Measurements from ENCODE around the gene F13A1.

Gene F13A1

DNA sequence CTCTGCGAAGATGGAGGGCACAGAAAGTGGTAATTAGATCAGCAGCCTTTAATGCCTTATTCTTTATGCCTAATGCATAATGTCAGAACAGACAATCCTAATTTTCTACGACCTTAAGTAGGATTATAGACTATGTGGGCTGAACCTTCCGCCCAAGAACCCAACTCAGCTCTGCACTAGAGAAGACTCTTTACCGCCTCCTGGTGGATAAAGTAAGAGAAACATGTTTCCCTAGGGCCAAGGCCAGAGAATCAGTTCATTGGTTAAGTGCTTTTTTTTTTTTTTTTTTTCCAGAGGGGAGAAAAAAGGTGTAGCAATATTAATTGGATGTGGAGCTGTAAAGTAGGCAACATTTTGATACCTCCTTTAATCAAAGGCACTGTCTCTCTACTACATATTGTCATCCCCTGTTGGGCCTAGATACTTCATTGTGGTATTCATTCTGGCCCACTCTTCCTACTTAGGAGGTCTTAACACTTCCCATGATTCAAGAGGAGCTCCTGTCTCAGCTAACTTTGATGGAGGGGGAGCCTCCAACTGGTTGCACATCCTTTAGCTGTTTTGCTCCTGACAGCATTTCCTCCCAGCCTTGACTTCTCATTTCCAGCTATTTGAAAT lies 188.9 kb downstream of the F13A1 start:
- Histone ChIP-seq H3K36me3 (no peaks in the 10 kb centered on the region), H3K27me3 (no peaks in the 10 kb centered on the region), H3K4me1 (ENCODE audit: control insufficient read depth in 1 of 2, insufficient read depth in 1 of 2, low read depth in 1 of 2, low read length in 1 of 2) (no peaks in the 10 kb centered on the region), H3K27ac (no peak overlapping the region), H3K9me3 (no peaks in the 10 kb centered on the region), H3K4me3 (ENCODE audit: low read depth in 1 of 2, low read length in 1 of 2) (no peak overlapping the region)
- TF ChIP-seq, protein P1, sequence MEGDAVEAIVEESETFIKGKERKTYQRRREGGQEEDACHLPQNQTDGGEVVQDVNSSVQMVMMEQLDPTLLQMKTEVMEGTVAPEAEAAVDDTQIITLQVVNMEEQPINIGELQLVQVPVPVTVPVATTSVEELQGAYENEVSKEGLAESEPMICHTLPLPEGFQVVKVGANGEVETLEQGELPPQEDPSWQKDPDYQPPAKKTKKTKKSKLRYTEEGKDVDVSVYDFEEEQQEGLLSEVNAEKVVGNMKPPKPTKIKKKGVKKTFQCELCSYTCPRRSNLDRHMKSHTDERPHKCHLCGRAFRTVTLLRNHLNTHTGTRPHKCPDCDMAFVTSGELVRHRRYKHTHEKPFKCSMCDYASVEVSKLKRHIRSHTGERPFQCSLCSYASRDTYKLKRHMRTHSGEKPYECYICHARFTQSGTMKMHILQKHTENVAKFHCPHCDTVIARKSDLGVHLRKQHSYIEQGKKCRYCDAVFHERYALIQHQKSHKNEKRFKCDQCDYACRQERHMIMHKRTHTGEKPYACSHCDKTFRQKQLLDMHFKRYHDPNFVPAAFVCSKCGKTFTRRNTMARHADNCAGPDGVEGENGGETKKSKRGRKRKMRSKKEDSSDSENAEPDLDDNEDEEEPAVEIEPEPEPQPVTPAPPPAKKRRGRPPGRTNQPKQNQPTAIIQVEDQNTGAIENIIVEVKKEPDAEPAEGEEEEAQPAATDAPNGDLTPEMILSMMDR (IDR thresholded peaks at IDR 0.05) = no peak

DNA sequence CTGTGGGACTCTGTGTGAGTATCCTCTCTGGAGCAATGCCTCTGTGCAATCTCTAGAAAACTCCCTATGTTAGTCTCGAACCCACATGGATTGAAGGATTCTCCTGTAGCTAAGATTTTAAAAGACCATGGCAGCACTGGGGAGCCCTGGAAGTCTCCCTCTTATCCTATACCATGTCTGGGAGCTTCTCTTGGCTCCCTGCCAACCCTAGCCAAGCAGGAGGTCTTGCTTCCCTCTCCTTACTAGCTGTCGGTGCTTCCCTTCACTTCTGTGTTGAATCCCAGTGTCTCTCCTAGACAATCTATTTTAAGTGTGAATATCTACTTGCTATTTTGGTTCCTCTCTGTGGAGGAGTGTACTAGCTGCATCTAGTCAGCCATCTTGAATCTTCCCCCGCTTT lies 195.0 kb downstream of the F13A1 start:
- no peak overlapping the region for H3K4me3 ChIP-seq (ENCODE audit: low read depth in 1 of 2, low read length in 1 of 2)
- H3K36me3 ChIP-seq = no peaks in the 10 kb centered on the region
- no peaks in the 10 kb centered on the region for H3K4me1 ChIP-seq (ENCODE audit: control insufficient read depth in 1 of 2, insufficient read depth in 1 of 2, low read depth in 1 of 2, low read length in 1 of 2)
- TF ChIP-seq, protein P1 (IDR thresholded peaks at IDR 0.05) = no peak
- H3K27me3 ChIP-seq = no peaks in the 10 kb centered on the region
- no peaks in the 10 kb centered on the region for H3K9me3 ChIP-seq
- H3K27ac ChIP-seq = no peak overlapping the region

DNA sequence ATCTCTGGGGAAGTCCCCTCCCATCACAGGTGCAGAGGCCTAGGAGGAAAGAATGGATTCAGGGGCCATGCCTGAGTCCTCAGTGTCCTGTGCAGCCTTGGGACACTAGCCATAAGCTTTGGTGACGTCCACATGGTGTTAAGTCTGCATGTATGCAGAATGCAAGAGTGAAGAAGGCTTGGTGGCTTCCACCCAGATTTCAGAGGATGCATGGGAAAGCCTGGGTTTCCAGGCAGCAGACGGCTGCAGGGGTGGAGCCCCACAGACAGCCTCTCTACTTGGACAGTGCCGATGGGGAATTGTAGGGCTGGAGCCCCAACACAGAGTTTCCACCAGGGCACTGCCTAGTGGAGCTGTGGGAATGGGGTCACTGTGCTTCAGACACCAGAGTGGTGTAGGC lies 196.7 kb downstream of the F13A1 start:
- TF ChIP-seq, protein P1 (IDR thresholded peaks at IDR 0.05) = no peak
- no peak overlapping the region for H3K4me3 ChIP-seq (ENCODE audit: low read depth in 1 of 2, low read length in 1 of 2)
- no peaks in the 10 kb centered on the region for H3K36me3 ChIP-seq
- no peaks in the 10 kb centered on the region for H3K9me3 ChIP-seq
- no peaks in the 10 kb centered on the region for H3K27me3 ChIP-seq
- H3K27ac ChIP-seq = no peak overlapping the region
- no peaks in the 10 kb centered on the region for H3K4me1 ChIP-seq (ENCODE audit: control insufficient read depth in 1 of 2, insufficient read depth in 1 of 2, low read depth in 1 of 2, low read length in 1 of 2)

DNA sequence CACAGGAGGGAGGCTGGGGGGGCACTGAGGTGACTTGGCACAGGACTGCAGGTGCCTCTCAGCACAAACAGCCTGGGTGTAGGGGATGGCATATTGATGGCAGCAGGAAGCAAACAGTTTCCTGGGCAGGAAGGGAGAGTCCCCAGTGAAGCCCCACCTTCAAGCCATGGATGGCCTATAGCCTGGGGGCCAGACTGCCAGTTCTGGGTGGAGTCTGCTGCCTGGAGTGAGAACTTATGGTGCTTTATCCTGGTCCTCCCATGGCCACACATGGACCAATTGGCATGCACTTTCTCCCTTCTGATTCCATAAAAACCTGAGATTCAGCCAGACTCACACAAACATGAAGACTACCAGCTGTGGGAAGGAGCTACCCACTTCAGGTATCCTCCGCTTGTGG lies 198.5 kb downstream of the F13A1 start:
- TF ChIP-seq, protein P1 (IDR thresholded peaks at IDR 0.05) = no peak
- H3K27me3 ChIP-seq = no peaks in the 10 kb centered on the region
- H3K9me3 ChIP-seq = no peaks in the 10 kb centered on the region
- H3K4me3 ChIP-seq (ENCODE audit: low read depth in 1 of 2, low read length in 1 of 2) = no peak overlapping the region
- H3K27ac ChIP-seq = no peak overlapping the region
- no peaks in the 10 kb centered on the region for H3K4me1 ChIP-seq (ENCODE audit: control insufficient read depth in 1 of 2, insufficient read depth in 1 of 2, low read depth in 1 of 2, low read length in 1 of 2)
- no peaks in the 10 kb centered on the region for H3K36me3 ChIP-seq

DNA sequence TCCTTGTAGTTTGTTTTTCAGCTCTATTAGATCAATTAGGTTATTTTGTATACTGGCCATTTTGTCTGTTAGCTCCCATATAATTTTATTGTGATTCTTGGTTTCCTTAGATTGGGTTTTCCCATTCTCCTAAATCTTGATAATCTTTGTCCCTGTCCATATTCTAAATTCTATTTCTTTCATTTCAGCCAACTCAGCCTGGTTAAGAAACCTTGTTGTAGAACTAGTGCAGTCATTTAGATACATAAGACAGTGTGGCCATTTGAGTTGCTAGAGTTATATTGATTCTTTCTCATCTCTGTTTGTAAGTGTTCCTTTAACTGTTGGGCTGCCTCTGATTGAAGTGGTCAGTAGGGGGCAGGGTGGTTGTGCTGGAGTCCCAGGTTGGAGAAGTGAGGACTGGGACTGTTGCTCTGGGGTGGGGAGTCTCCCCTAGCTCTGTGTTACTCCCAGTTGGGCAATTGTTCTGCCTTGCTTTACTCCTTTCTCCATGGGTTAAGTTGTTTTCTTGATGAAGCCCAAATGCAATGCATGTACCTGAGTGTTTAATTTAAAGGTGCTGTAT lies 214.9 kb downstream of the F13A1 start:
- TF ChIP-seq, protein P1 (IDR thresholded peaks at IDR 0.05) = no peak
- no peak overlapping the region for H3K27ac ChIP-seq
- H3K27me3 ChIP-seq = peaks cover 8% of the 10 kb centered on the region
- no peaks in the 10 kb centered on the region for H3K4me1 ChIP-seq (ENCODE audit: control insufficient read depth in 1 of 2, insufficient read depth in 1 of 2, low read depth in 1 of 2, low read length in 1 of 2)
- H3K36me3 ChIP-seq = no peaks in the 10 kb centered on the region
- H3K9me3 ChIP-seq = no peaks in the 10 kb centered on the region
- no peak overlapping the region for H3K4me3 ChIP-seq (ENCODE audit: low read depth in 1 of 2, low read length in 1 of 2)

All from neutrophil (primary cell).